GM18511 (cell line): ENCODE results near the gene WHRN.
A peak's percentile ranks its signal among the peaks of the same experiment; 100 is the strongest.

ENCODE experiments used
- ATAC-seq: cut with Tn5 transposase; IDR thresholded peaks from one replicate; pipeline ENCODE4 v1.9.1; 2021; ENCODE audit warnings: mild to moderate bottlenecking, moderate library complexity; ENCODE audit not compliant: unreplicated experiment

The WHRN gene

DNA sequence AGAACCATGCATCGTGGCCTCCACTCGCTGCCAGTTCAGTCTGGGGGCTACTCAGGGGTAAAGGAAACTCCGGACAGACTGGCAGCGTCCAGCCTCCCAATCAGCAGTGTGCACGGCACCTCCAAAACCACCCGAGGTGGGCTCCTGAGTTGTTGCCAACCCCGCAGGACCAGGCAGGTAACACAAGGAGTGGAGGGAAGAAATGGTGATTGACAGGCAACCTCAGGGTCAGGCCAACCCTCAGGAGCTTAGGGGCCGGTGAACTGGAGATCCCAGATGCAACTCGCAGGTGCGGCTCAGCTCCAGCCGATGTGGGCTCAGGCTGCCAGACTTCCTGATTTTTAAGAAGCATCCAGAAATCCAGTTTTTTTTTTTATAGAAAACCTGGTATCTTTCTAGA lies 80.1 kb downstream of the WHRN start:
- ATAC-seq: no peak

DNA sequence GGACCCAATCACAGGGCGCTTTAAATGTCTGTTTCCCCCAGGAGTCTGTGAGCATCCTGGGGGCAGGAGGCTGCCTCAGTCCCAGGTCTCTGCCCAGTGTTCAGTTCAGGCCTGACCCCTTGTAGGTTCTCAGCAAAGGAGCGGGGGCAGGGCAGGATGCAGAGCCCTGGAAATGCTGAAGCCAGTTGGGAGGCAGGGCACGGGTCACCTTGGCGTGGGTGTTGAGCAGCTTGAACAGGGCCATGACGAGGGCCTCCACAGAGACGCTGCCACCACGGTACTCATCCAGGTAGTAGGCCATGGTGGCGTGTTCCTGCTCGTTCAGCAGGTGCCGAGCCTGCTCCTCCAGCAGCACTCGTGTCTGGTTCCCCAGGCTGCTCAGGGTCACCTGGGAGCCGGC lies 81.1 kb downstream of the WHRN start:
- ATAC-seq: no peak

DNA sequence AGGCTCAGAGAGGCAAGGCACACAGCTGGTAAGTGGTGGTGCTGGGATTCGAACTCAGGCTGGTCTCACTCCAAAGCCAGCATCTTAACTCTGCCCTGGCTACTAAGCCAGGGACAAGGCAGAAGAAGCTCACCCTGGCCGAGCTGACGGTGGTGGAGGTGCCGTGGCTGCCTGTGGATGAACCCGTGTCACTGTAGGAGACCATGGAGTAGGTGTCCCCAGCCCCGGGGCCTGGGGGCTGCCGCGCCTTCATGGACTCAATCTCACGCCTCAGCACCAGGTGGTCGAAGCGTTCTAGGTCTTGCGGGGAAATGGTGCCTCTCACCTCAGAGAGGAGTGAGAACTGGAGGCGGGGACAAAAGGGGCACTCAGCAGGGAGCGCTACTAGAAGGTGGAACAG lies 82.1 kb downstream of the WHRN start:
- ATAC-seq: no peak

DNA sequence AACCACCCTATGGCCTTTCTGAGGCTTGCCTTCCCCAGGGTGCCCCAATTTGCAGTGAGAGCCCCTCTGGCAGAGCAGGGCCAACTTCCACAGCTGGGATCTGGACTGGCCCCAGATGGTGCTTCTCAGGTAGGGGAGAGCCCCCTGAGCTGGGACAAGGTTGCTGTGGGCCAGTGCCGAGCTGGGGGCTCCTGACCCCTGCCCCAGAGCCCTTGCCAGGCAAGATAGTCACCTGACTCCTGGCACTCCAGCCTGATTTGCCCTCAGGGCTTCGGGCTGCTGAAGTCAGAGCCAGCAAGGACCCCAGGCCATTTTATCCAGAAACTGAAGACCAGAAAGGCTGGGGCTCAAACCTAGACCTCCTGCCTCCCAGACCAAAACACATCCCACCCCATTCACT lies 84.1 kb downstream of the WHRN start:
- no peak for ATAC-seq

DNA sequence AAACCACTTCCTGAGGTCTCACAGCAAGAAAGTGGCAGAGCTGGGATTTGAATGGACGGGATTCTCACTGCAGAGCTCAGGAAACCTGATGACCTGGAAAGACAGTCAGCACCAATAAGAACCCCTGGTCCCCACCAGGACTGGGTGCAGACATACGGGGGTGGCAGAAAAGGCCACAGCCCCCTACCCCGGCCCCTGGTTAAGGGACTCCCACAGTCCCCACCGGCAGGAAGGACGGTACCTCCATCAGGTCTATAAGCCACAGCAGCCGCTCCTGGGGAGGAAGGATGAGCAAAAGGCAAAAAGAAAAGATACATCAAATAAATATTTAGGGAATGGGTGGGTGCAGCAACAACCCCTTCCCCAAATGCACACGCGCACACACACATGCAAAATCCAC lies 85.5 kb downstream of the WHRN start:
- ATAC-seq: no peak

DNA sequence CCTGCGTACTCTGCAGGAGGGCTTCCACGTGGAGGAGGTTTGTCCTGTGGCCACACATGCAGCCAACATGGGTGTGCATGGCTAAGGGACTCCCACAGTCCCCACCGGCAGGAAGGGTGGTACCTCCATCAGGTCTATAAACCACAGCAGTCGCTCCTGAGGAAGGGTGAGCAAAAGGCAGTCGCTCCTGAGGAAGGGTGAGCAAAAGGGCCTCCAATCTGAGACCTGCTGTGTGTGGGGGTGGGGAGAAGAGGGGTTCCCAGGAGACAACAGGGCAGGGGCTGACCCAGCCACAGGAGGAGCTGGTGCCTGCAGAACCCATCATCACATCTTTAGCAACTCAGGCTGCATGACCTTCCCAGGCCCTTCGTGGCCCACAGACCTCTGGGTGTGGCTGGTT lies 87.2 kb downstream of the WHRN start:
- no peak for ATAC-seq

DNA sequence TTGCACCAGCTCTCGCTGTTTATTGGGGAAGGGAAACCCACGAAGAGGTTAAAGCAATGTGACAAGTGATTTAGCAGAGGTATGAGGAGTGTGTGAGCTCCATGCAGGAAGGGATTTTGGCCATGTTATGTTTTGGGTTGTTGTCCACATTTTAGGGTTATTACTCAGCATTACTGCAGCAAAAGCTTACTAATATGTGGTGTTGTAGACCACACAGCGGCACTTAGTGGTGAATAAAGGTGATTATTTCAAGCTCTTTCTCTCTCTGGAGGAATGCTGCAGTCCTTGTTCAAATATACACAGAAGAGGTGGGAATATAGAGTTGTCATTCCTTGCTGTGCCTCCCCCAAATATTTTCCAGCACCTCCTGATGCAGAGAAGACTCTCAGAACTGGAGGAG lies 87.8 kb downstream of the WHRN start:
- no peak for ATAC-seq

DNA sequence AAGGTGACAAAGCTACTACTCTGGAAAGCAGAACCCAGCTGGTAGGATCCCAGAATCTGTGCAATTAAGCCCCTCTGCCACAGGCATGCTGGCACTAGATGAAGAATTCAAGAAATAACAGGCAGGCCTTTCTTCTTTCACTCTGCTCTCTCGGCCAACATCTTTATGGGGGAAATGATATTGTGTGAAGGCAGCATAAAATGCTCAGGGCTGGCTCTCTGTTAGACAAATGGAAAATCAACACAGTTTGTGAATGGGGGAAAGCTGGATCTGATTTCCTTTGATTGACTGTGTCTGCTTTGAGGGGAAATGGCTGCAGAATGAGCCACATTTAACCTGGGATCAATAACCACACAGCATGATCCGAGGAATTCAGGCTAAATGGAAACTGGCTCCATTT lies 88.4 kb downstream of the WHRN start:
- no peak for ATAC-seq

DNA sequence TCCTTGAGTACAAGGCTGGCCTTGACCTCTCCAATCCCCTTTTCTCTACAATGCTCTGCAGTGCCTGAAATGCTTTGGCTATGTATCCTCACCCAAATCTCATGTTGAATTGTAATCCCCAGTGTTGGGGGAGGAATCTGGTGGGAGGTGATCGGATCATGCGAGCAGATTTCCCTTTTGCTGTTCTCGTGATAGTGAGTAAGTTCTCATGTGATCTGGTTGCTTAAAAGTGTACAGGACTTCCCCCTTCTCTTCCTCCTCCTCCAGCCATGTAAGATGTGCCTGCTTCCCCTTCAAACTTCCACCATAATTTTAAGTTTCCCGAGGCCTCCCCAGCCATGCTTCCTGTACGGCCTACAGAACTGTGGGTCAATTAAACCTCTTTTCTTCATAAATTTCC lies 89.0 kb downstream of the WHRN start:
- no peak for ATAC-seq

DNA sequence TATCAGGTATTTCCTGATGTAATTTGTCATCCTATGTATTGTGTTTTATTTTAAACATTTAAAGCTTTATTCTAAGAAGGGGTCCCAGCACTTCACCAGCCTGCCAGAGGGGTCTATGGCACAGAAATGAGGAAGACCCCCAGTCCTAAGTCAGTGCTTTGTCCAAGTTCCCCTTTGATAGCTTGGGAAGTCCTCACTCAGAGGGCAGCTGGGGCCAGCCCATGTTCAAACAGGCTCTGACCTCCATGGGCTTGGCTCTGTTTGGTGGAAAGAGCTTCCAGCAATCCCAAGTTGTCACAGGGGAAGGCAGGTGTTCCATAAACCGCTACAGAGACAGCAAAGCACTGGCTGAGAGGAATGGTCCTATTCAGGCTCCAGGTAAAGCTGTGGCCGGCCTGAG lies 90.9 kb downstream of the WHRN start:
- ATAC-seq: no peak

DNA sequence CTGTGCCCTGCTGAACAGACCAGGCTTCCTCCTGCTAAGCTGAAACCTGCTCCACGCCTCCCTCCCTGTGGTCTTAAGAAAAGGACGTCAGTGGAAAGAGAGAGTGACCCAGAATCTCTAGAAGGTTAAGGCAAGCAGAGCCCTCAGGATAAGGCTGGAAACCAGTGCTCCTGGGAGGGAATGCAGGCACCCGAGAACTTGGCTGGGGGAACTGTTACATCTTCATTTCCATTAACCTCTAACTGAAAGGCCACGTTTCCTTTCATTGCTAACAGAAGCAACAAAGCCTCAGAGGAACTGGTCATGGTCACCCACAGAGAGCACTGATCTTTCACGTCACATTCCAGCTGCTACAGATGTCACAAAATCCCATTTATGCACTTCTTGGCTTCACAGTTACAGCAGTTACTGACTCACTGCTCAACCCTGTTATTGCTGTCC lies 91.4 kb downstream of the WHRN start:
- peak; percentile 64 for ATAC-seq

DNA sequence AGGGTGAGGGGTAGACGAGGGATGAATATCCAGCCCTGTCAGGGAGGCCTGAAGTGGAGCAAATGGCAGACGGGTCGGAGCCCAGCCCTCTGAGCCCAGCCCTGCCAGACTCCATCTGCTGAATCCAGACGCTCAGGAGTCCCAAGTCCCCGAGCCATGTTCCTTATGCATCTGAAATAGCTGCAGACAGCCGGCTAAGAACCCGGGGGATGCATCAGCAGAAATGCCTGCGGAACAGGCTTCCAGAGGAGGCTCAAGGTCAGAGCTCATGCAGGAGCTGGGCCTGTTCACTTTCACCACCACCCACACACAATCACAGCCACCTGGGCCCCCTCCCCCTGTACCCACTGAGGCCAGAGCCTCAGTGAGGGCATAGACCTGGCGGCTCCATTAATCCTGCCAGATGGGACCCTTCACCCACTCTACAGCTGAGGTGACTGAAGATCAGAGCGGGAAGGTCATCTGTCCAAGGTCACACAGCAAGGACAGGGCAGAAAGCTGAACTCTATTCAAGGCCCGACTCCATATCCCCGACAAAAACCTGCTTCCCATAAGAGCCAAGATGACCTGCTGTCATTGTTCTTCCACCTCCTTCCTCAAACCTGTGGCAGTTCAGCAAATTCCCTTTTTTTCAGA lies 93.1 kb downstream of the WHRN start:
- no peak for ATAC-seq

DNA sequence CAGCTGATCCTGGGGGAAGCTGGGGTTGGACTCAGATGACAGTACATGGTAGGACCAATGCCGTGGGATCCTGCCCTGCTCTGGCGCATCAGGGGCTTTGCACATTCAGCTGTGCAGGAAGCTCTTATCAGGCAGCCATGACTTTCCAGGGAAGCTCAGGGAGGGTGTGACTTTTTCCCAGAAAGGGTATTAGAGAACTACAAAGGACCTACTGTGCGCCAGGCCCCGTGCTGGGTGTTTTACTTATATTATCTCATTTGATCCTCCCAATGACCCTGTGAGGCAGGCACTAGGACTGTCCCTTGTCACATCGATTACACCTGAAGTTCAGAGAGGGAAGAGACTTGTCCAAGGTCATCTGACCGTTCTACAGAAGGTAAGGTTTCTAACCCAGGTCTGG lies 93.8 kb downstream of the WHRN start:
- no peak for ATAC-seq

DNA sequence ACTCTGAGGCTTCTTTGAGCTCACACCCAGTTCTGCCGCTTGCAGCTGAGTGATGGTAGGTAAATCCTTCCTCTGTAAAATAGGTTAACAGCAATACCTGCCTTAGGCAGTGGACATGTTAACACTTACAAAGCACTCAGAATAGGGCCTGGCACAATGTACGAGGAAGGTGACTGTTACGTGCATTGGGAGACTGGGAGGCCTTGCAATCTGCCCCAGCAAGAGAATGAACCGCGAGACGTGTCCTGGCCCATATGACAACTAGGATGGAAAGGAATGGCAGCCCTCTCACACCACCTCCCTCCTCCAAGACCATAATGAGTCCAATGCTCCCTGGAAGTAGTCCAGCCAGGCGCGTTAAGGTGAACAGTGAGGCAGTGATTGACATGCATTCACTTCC lies 94.4 kb downstream of the WHRN start:
- ATAC-seq: no peak

DNA sequence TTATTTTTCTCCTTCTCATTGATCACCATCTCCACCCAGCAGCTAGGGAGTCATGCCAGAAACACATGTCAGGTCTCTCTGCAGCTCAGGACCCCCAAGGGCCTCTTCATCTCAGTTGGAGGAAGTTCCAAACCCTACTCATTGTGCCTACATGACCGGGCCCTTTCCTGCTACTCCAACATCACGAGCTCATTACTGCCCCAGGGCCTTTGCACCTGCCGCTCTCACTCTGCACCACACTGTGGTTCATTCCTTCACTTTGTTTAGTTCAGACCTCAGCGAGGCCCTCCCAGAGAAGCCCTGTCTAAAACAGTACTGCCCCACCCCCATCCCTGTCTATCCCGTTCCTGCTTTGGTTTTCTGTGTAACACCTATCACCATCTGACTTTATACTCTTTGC lies 95.4 kb downstream of the WHRN start:
- ATAC-seq: no peak

DNA sequence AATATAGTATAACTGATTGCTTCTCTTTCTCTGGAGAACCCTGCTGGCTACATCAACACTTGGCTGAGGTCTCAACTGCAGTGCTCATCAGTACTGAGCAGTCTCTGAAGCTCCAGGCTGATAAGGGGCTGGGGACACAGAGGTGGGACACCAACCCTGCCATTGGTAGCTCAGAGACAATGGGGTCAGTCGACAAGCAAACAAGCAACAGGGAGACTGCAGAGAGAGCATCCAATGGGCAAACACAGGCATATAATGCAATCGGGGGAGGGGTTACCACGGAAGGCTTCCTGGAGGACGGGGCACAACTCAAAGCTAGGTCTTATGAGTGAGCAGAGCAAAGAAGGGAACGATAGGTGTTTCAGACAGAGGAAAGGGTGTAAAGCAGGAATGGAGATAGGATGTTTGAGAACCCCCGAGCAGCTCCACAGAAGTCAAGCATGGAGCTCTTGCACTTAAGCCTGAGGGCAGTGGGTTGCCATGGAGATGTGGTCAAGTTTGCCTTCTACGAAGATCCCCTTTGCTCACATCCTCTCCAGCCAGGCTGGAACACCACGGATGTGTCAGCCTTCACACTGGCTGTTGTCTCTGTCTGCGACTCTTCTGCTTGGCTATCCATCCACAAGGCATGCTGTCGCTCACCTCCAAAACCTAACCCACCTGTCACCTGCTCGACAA lies 96.0 kb downstream of the WHRN start:
- ATAC-seq: no peak

DNA sequence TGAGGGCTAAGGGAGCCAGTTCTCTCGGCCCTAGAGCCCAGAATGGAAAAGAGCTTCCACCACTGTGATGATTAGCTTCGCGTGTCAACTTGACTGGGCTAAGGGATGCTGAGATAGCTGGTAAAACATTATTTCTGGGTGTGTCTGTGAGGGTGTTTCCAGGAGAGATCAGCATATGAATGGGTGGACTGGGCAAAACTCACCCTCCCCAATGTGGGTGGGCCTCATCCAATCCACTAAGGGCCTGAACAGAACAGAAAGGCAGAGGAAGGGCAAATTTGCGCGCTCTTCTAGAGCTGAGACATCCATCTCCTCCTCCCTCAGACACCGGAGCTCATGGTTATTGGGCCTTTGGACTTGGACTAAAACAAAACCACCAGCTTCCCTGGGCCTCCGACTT lies 96.6 kb downstream of the WHRN start:
- ATAC-seq: no peak

DNA sequence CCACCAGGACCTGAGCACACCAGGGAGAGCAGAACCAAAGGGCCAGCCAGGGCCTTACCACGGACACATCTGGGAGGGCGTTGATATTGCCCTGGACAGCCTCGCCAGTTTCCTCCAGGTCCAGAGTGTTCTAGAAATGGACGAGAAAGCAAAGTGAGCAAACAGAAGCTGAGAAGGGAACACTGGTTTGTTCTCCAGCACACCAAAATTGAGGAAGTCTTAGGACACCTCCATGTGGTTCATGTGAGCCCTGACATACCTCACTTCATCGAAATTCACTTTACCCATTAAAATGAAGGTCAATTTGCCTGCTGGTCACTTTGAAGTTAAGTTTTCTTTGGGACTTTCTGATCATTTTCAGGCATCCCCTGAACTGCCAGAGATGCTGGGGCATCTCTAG lies 97.4 kb downstream of the WHRN start:
- ATAC-seq: no peak

DNA sequence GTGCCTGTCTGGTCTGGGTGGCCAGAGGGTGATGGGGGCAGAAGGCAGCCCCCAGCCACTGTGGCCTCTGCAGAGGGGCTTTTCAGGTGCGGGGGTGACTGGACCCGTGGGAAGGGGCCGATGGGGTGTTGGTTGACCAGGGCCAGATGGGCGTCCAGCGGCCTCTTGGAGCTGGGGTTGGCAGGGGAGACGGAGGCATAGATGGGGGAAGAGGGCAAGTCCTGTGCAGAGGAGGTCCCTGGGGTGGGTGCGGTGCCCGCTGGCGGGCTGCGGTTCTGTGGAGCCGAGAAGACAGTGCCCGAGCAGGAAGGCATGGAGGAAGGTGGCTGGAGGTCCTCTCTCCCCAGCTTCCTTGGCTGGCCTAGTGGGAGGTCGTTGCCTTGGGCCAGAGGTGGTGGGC lies 98.8 kb downstream of the WHRN start:
- ATAC-seq: no peak

DNA sequence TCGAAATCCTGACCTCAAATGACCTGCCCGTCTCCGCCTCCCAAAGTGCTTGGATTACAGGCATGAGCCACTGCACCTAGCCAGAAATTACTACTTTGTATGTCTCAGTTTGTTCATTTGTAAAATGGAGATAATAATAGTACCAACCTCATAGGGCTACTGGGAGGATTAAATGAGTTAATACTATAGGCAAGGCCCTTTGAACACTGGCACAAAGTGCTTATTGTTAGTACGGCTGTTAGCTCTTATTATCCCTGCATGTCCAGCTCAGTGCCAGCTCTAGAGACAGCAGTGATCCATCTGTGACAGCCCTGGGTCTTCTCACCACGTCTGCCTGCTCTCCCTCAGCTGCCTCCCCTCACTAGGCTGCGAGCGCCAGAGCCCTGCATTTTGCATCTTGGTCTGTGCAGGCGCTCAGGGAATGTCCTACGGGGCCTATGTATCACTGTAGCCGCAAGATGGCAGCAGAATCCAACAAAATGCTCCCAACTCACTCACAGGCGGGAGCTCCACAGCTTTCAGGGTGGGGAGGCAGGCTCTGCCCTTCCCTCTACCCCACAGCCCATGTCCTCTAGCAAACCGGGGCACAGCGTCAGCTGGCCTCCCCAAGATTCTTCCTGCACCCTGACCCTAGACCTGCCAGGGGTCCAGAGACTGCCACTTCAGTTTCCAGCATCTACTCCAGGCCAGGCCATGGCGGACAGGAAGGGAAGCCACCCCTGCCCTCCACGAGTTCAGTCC lies 99.8 kb downstream of the WHRN start:
- peak; percentile 93 for ATAC-seq

DNA sequence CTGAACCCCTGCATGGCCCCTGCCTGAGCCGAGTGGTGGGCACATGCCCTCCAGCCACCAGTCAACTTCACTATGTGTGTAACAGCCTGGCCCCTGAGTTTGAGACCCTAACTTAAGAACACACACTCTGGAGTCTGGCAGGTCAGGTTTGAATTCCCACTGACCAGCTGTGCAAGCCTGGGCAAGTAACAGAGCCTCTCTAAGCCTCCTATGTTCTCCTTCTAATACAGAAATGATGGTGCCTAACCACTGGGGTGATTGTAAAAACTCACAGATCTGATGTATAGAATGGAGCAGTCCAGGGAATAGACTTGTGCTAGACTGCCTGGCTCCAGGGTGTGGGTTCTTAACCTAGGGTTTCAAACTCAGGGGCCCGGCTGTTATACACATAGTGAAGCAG lies 100.7 kb downstream of the WHRN start:
- ATAC-seq: no peak

DNA sequence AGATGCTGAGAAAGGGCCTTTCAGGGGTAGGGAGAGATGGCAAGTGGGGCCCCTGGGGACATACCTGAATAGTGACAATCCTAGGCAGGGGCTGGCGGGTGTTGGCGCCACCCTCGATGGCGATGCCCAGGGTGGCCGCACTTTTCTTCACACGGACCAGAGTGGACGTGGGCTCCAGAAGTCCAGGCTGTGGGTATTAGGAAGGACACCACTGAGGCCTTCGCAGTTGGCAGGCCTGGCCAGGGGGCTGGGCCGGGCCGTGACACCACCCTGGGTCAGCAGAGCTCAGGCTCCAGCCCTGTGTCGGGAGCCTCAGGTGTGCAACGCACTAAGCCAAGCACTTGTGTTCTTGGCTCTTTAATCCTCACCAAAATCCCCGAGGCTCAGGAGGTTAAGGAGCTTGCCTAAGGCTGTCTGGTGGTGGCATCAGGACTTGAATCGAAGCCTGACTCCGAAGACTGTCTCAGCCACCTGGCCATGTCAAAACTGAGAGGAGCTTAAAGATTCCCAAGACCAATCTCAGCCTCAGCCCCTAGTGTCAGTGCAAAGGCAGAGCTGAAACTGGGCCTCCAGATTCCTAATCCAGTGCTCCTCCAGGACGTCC lies 102.0 kb downstream of the WHRN start:
- no peak for ATAC-seq
